SK-N-DZ (cell line): Measurements from ENCODE around the gene AMD1. TPM values are rescaled to one million over a fixed set of nuclear protein-coding genes. Genes with fewer than 3 reads are reported as not detected.
"Not testable (repeated sequence)": the region's sequence is repeated elsewhere in the genome, so short reads cannot be mapped to it uniquely, and the experiment has no call there.

Experiments used
- DNase-seq: peaks from one replicate; pipeline ENCODE4 v3.0.0-alpha.2; 2015; ENCODE audit warnings: low spot score
- polyA plus RNA-seq, 2 experiments: library from polyadenylated mRNA; depleted of rRNA; stranded (reverse); fragments of >200 nt; gene quantifications; 2 replicates each; pipeline ENCODE4 v1.2.3, GENCODE V29; 2014

The AMD1 gene
- polyA plus RNA-seq (2014; cell fraction: cytosol; rRNA removed): 72.1 and 95.1 TPM in 2 replicates
- polyA plus RNA-seq (2014; cell fraction: nucleus; rRNA removed): 53.0 and 56.6 TPM in 2 replicates

GRCh38 chr6:110873981-110874879, at the start of gene AMD1:
AMD1 (plus strand) TSS chr6:110874785; CDS start chr6:110875106, 321 bp downstream.
- peak; percentile 98 for DNase-seq

GRCh38 chr6:110826236-110827129, 48.1 kb upstream of the AMD1 start:
- no peak for DNase-seq

GRCh38 chr6:110828396-110828795, 46.2 kb upstream of the AMD1 start:
- no peak for DNase-seq

GRCh38 chr6:110831405-110831804, 43.2 kb upstream of the AMD1 start:
- DNase-seq: no peak

GRCh38 chr6:110833831-110834230, 40.8 kb upstream of the AMD1 start:
- DNase-seq: no peak

- not testable (repeated sequence) for DNase-seq
These were observed 38.8 kb upstream of the AMD1 start for GRCh38 chr6:110835751-110836150.

GRCh38 chr6:110841266-110841665, 33.3 kb upstream of the AMD1 start:
- DNase-seq: no peak

GRCh38 chr6:110849781-110850180, 24.8 kb upstream of the AMD1 start:
- DNase-seq: no peak

- DNase-seq: no peak
These were observed 21.8 kb upstream of the AMD1 start for GRCh38 chr6:110852773-110853172.

- no peak for DNase-seq
These were observed 20.7 kb upstream of the AMD1 start for GRCh38 chr6:110853754-110854477.

GRCh38 chr6:110856296-110856695, 18.3 kb upstream of the AMD1 start:
- DNase-seq: no peak

GRCh38 chr6:110858016-110858415, 16.6 kb upstream of the AMD1 start:
- no peak for DNase-seq

- no peak for DNase-seq
These were observed 15.9 kb upstream of the AMD1 start for GRCh38 chr6:110858562-110859214.

GRCh38 chr6:110859335-110859792, 15.2 kb upstream of the AMD1 start:
- DNase-seq: no peak

GRCh38 chr6:110864824-110865223, 9.8 kb upstream of the AMD1 start:
- no peak for DNase-seq

GRCh38 chr6:110874880-110875547, 429 bp downstream of the AMD1 start:
- DNase-seq: peak; percentile 20

GRCh38 chr6:110875548-110876169, 1.1 kb downstream of the AMD1 start:
- peak; percentile 33 for DNase-seq

- DNase-seq: peak; percentile 90
These were observed 1.7 kb downstream of the AMD1 start for GRCh38 chr6:110876170-110876773.

GRCh38 chr6:110876806-110877564, 2.4 kb downstream of the AMD1 start:
- no peak for DNase-seq
